PC-3 (cell line): ENCODE data around the gene RHOB.

ENCODE experiments used
- CTCF ChIP-seq: fragments of 300-600 bp; sonication (generic); conservative IDR thresholded peaks from 2 replicates; pipeline ENCODE4 v1.5.1; 2017; ENCODE audit warnings: antibody characterized with exemption, low read depth, mild to moderate bottlenecking, low read length
- EZH2 ChIP-seq: fragments of 300-600 bp; sonication (generic); IDR thresholded peaks from one replicate; pipeline ENCODE4 v1.6.1; 2017; ENCODE audit warnings: antibody characterized with exemption, mild to moderate bottlenecking, low read length; ENCODE audit not compliant: unreplicated experiment

GRCh38 chr2:20479835-20480234 is 33.0 kb downstream of the RHOB start:
- no peak for TF ChIP-seq EZH2
- TF ChIP-seq CTCF: no peak
